B cell (primary cell): Measurements from ENCODE around the gene NTM. TPM values are rescaled to one million over a fixed set of nuclear protein-coding genes. Genes with fewer than 3 reads are reported as not detected.

ENCODE experiments used
- ATAC-seq: fragments of 200-7000 bp; cut with Tn5 transposase; one replicate; pipeline ENCODE4 v1.10.0; 2021; ENCODE audit warnings: low read depth, mild to moderate bottlenecking, moderate number of reproducible peaks, moderate library complexity
- CTCF ChIA-PET: fragments of 350-600 bp; sonication (Branson Sonifier 250); formaldehyde crosslinking; loops from one replicate; lab custom pipeline; 2021; ENCODE audit warnings: antibody characterized with exemption, inconsistent platforms; lab: Charles Lee
- POLR2A ChIA-PET: fragments of 350-600 bp; sonication (Branson Sonifier 250); formaldehyde crosslinking; loops from one replicate; lab custom pipeline; 2021; ENCODE audit warnings: antibody characterized with exemption; lab: Charles Lee
- DNase-seq: peaks from one replicate; pipeline ENCODE4 v3.0.0; 2013
- H2AFZ ChIP-seq: 2 replicates; pipeline ENCODE4 v1.6.1; 2012; ENCODE audit warnings: mild to moderate bottlenecking, low read depth, low read length; ENCODE audit not compliant: insufficient read depth, poor library complexity, severe bottlenecking
- H3K27ac ChIP-seq, 2 donors: 1 replicate in 1 of 2; 2 replicates in 1 of 2; pipeline ENCODE4 v1.5.1; 2012 to 2013; ENCODE audit warnings: low read length in 2 of 2, mild to moderate bottlenecking in 2 of 2, moderate library complexity in 1 of 2
- H3K27me3 ChIP-seq, 4 experiments: fragments of 200-600 bp in 1 of 4; sonication (generic) in 1 of 4; replicated peaks in 1 of 4; 1 replicate in 2 of 4; 2 replicates in 2 of 4; pipeline versions ENCODE4 v1.6.1 to v1.7.0; 2013 to 2016; ENCODE audit warnings: low read length in 3 of 4, mild to moderate bottlenecking in 2 of 4, mixed read lengths in 1 of 4, moderate library complexity in 1 of 4; ENCODE audit not compliant: insufficient read depth in 4 of 4, control insufficient read depth in 3 of 4; ENCODE audit errors: control extremely low read depth in 1 of 4
- H3K36me3 ChIP-seq, 2 experiments: replicated peaks in 1 of 2; 1 replicate in 1 of 2; 2 replicates in 1 of 2; pipeline versions ENCODE4 v1.6.1 to v1.7.1; 2013; ENCODE audit warnings: low read length in 1 of 2; ENCODE audit not compliant: insufficient read depth in 2 of 2, control insufficient read depth in 1 of 2; ENCODE audit errors: control extremely low read depth in 1 of 2, extremely low read depth in 1 of 2
- H3K4me1 ChIP-seq, 2 donors: fragments of 200-600 bp in 1 of 2; sonication (generic) in 1 of 2; 1 replicate in 1 of 2; 2 replicates in 1 of 2; pipeline versions ENCODE4 v1.5.1 to v1.6.1; 2013 to 2017; ENCODE audit warnings: low read length in 2 of 2; ENCODE audit not compliant: control insufficient read depth in 2 of 2, insufficient read depth in 2 of 2
- H3K4me2 ChIP-seq: replicated peaks from 2 replicates; pipeline ENCODE3; 2012; ENCODE audit warnings: mild to moderate bottlenecking, low read depth, low read length; ENCODE audit not compliant: poor library complexity, severe bottlenecking
- H3K4me3 ChIP-seq, 5 experiments: fragments of 200-600 bp in 1 of 5; sonication (generic) in 1 of 5; 1 replicate in 3 of 5; 2 replicates in 2 of 5; pipeline versions ENCODE4 v1.5.1 to v1.7.0; 2011 to 2016; ENCODE audit warnings: low read length in 4 of 5, mild to moderate bottlenecking in 4 of 5, low read depth in 2 of 5, control low read depth in 1 of 5, moderate library complexity in 1 of 5; ENCODE audit not compliant: insufficient read depth in 1 of 5; ENCODE audit errors: control extremely low read depth in 1 of 5, extremely low read depth in 1 of 5
- H3K79me2 ChIP-seq: fragments of 200-600 bp; sonication (generic); one replicate; pipeline ENCODE4 v1.6.0; 2016; ENCODE audit warnings: low read length; ENCODE audit not compliant: control insufficient read depth, insufficient read depth
- H3K9ac ChIP-seq: fragments of 200-600 bp; sonication (generic); 2 replicates; pipeline ENCODE4 v1.6.1; 2017; ENCODE audit warnings: mild to moderate bottlenecking, low read length, moderate library complexity
- H3K9me3 ChIP-seq, 3 donors: one replicate each; pipeline versions ENCODE4 v1.6.1 to v1.7.1; 2013; ENCODE audit warnings: low read length in 2 of 3; ENCODE audit not compliant: control insufficient read depth in 2 of 3, insufficient read depth in 1 of 3; ENCODE audit errors: control extremely low read depth in 1 of 3
- H4K20me1 ChIP-seq: 2 replicates; pipeline ENCODE4 v1.6.0; 2012; ENCODE audit warnings: mild to moderate bottlenecking, low read length; ENCODE audit not compliant: insufficient read depth, control insufficient read depth, poor library complexity, severe bottlenecking
- H3K27ac Mint-ChIP-seq: one replicate; pipeline ENCODE4 v1.8.0; 2021; ENCODE audit warnings: mixed read lengths
- H3K27me3 Mint-ChIP-seq: one replicate; pipeline ENCODE4 v1.8.0; 2021; ENCODE audit warnings: mixed read lengths
- H3K4me1 Mint-ChIP-seq: one replicate; pipeline ENCODE4 v1.8.0; 2021; ENCODE audit warnings: mixed read lengths
- H3K4me3 Mint-ChIP-seq: one replicate; pipeline ENCODE4 v1.8.0; 2021; ENCODE audit warnings: mixed read lengths
- H3K9me3 Mint-ChIP-seq: one replicate; pipeline ENCODE4 v1.8.0; 2022; ENCODE audit warnings: mixed read lengths; ENCODE audit not compliant: insufficient read depth
- EZH2 ChIP-seq: IDR thresholded peaks from 2 replicates; pipeline ENCODE4 v1.6.1; 2012; ENCODE audit warnings: borderline replicate concordance, low read depth, mild to moderate bottlenecking, moderate library complexity, low read length; ENCODE audit not compliant: insufficient read depth, poor library complexity, severe bottlenecking
- WGBS: methylation state at CpG from one replicate; pipeline ENCODE4 v1.1.5; 2013; ENCODE audit warnings: missing lambda C conversion rate; ENCODE audit not compliant: insufficient coverage; 5-methylcytosine and 5-hydroxymethylcytosine counted together
- intact Hi-C: fragments of 100-400 bp; cut with micrococcal nuclease; formaldehyde crosslinking; loops from one replicate; pipeline ENCODE4 v1.10.0; 2022
- polyA plus RNA-seq: library from polyadenylated mRNA; depleted of rRNA; stranded (reverse); fragments of >200 nt; gene quantifications from 2 replicates; pipeline ENCODE4 v1.2.3, GENCODE V29; 2012
- total RNA-seq, 2 donors: library from RNA; stranded (reverse); fragments of 120-200 nt in 1 of 2; gene quantifications; 1 replicate in 1 of 2; 2 replicates in 1 of 2; pipeline versions ENCODE4 v1.2.3 to v1.2.4, GENCODE V29; 2013 to 2022
- TF ChIP-seq, protein P1 (sequence below): fragments of 200-600 bp; IDR thresholded peaks from one replicate; pipeline ENCODE4 v1.8.0; 2022; ENCODE audit warnings: antibody characterized with exemption, mild to moderate bottlenecking

NTM gene
- total and polyA plus RNA-seq, 2 donors (not counting 1 experiment from before 2014, with no cell fraction given) = not detected

DNA sequence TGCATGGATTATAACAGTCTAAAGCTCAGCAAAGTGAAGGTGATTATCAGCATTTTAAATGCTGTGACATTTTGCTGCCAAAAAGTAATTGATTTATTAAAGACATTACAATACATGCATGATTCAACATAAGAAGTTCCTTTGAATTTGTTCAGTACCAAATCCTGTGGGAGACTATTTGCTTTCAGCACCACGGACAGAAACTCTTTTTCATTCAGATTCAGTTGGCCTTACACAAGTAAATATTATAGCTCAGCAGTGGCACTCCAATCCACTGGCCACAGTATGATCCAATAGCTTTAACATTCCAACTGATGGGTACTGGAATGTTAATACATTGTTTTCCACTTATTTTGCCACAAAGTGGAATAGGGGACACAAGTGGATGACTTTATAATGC is 806.7 kb downstream of the NTM start:
- Mint-ChIP-seq H3K9me3 (no peaks in the 10 kb centered on the region), H3K4me3 (no peak overlapping the region), H3K27me3 (no peaks in the 10 kb centered on the region), H3K4me1 (no peaks in the 10 kb centered on the region), H3K27ac (no peak overlapping the region)
- no peak overlapping the region for H2AFZ ChIP-seq
- no peaks in the 10 kb centered on the region for H3K79me2 ChIP-seq
- POLR2A ChIA-PET = no interaction called here
- intact Hi-C loops = no loop called here
- CTCF ChIA-PET = no interaction called here
- H4K20me1 ChIP-seq = no peaks in the 10 kb centered on the region
- TF ChIP-seq EZH2 = no peak
- TF ChIP-seq, protein P1, sequence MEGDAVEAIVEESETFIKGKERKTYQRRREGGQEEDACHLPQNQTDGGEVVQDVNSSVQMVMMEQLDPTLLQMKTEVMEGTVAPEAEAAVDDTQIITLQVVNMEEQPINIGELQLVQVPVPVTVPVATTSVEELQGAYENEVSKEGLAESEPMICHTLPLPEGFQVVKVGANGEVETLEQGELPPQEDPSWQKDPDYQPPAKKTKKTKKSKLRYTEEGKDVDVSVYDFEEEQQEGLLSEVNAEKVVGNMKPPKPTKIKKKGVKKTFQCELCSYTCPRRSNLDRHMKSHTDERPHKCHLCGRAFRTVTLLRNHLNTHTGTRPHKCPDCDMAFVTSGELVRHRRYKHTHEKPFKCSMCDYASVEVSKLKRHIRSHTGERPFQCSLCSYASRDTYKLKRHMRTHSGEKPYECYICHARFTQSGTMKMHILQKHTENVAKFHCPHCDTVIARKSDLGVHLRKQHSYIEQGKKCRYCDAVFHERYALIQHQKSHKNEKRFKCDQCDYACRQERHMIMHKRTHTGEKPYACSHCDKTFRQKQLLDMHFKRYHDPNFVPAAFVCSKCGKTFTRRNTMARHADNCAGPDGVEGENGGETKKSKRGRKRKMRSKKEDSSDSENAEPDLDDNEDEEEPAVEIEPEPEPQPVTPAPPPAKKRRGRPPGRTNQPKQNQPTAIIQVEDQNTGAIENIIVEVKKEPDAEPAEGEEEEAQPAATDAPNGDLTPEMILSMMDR = no peak
- WGBS = no CpG with 5 or more reads among the region's 1 CpG
- H3K9ac ChIP-seq = no peak overlapping the region
- no peaks in the 10 kb centered on the region for H3K9me3 ChIP-seq
- DNase-seq (no peak), ATAC-seq (no peak)
- H3K27me3 ChIP-seq = no peaks in the 10 kb centered on the region
- H3K4me2 ChIP-seq = no peak overlapping the region
- no peaks in the 10 kb centered on the region for H3K36me3 ChIP-seq
- no peaks in the 10 kb centered on the region for H3K4me1 ChIP-seq
- H3K4me3 ChIP-seq = no peak overlapping the region
- H3K27ac ChIP-seq = no peak overlapping the region

DNA sequence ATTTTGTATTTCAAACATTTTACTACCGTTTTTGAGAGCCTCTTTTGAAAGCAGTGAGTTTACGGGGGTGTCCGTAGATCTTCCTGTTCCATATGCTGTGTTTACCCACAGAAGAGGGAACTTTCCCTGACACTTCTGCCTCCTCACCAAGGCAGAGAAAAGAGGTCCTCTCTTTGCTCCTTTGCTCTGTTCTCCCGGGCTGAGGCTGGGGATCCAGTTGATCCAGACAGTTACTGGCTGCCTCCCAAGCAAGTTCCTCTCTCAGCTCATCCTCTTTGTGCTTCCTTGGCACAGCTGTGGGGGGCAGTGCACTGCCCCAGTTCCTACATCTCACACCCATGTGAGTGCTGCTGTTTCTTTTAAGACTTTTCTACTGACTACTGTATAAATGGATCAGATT is 813.7 kb downstream of the NTM start:
- ChIA-PET POLR2A (no interaction called here), CTCF (no interaction called here)
- intact Hi-C loops = no loop called here
- Histone ChIP-seq H3K4me3 (no peak overlapping the region), H3K9ac (no peak overlapping the region), H3K27me3 (no peaks in the 10 kb centered on the region), H3K4me2 (no peak overlapping the region), H3K9me3 (no peaks in the 10 kb centered on the region), H3K79me2 (no peaks in the 10 kb centered on the region), H3K4me1 (no peaks in the 10 kb centered on the region), H3K36me3 (no peaks in the 10 kb centered on the region), H3K27ac (no peak overlapping the region), H4K20me1 (no peaks in the 10 kb centered on the region), H2AFZ (no peak overlapping the region)
- H3K4me1 Mint-ChIP-seq = no peaks in the 10 kb centered on the region
- DNase-seq (no peak), ATAC-seq (no peak)
- WGBS = 69% methylated on average over 3 of the region's 4 CpGs
- no peak for TF ChIP-seq EZH2
- TF ChIP-seq, protein P1 = no peak
- no peaks in the 10 kb centered on the region for H3K9me3 Mint-ChIP-seq
- no peak overlapping the region for H3K4me3 Mint-ChIP-seq
- H3K27ac Mint-ChIP-seq = no peak overlapping the region
- H3K27me3 Mint-ChIP-seq = no peaks in the 10 kb centered on the region
